ENCODE data around the gene FRK. TPM values are rescaled to one million over a fixed set of nuclear protein-coding genes. Genes with fewer than 3 reads are reported as not detected.
"Not testable (repeated sequence)": the region's sequence is repeated elsewhere in the genome, so short reads cannot be mapped to it uniquely, and the experiment has no call there.

FRK gene
- total RNA-seq, 1 donor from 2014 or later = 0.11 TPM

- peaks cover 22% of the 10 kb centered on the region for H3K4me1 ChIP-seq
- TF ChIP-seq EZH2phosphoT487 (IDR thresholded peaks at IDR 0.05) (no peak), EZH2 (IDR thresholded peaks at IDR 0.05) (no peak), CTCF (IDR thresholded peaks at IDR 0.05) (no peak)
- Mint-ChIP-seq H3K4me3 (no peak overlapping the region), H3K27ac (no peak overlapping the region), H3K27me3 (ENCODE audit: insufficient read depth, low read depth) (no peaks in the 10 kb centered on the region), H3K9me3 (no peaks in the 10 kb centered on the region), H3K36me3 (no peaks in the 10 kb centered on the region), H3K4me1 (peaks cover 8% of the 10 kb centered on the region)
- no peak overlapping the region for H3K4me3 ChIP-seq
- no peak overlapping the region for H3K9ac ChIP-seq
- H3K27ac ChIP-seq = no peak overlapping the region
- peaks cover 8% of the 10 kb centered on the region for H3F3A ChIP-seq (ENCODE audit: low read depth)
- no peaks in the 10 kb centered on the region for H3K27me3 ChIP-seq
- H3K79me2 ChIP-seq (ENCODE audit: low read depth) = no peaks in the 10 kb centered on the region
- H3K36me3 ChIP-seq = no peaks in the 10 kb centered on the region
- H3K9me3 ChIP-seq (ENCODE audit: low read depth) = no peaks in the 10 kb centered on the region
- H3K4me2 ChIP-seq = no peak overlapping the region
- no peak for DNase-seq (ENCODE audit: low spot score)
- no peaks in the 10 kb centered on the region for H4K20me1 ChIP-seq (ENCODE audit: low read depth)
- H2AFZ ChIP-seq (replicated peaks) = no peak overlapping the region
Observed at GRCh38 chr6:115969930-115970273, 90.8 kb downstream of the FRK start.

GRCh38 chr6:115969207-115969929 is 91.3 kb downstream of the FRK start:
- Histone ChIP-seq H3K9ac (no peak overlapping the region), H3K4me1 (peaks cover 22% of the 10 kb centered on the region), H3K27me3 (no peaks in the 10 kb centered on the region), H3K4me2 (peak overlapping the region; percentile 67), H4K20me1 (ENCODE audit: low read depth) (no peaks in the 10 kb centered on the region), H2AFZ (replicated peaks) (no peak overlapping the region), H3K4me3 (no peak overlapping the region), H3F3A (ENCODE audit: low read depth) (peaks cover 8% of the 10 kb centered on the region), H3K36me3 (no peaks in the 10 kb centered on the region), H3K9me3 (ENCODE audit: low read depth) (no peaks in the 10 kb centered on the region), H3K27ac (peak overlapping the region; percentile 85), H3K79me2 (ENCODE audit: low read depth) (no peaks in the 10 kb centered on the region)
- H3K36me3 Mint-ChIP-seq = no peaks in the 10 kb centered on the region
- peak overlapping the region; percentile 3 for H3K27ac Mint-ChIP-seq
- TF ChIP-seq EZH2 (IDR thresholded peaks at IDR 0.05) = no peak
- TF ChIP-seq EZH2phosphoT487 (IDR thresholded peaks at IDR 0.05) = no peak
- peak; percentile 13 for TF ChIP-seq CTCF (IDR thresholded peaks at IDR 0.05)
- peak; percentile 77 for DNase-seq (ENCODE audit: low spot score)
- no peaks in the 10 kb centered on the region for H3K9me3 Mint-ChIP-seq
- H3K27me3 Mint-ChIP-seq (ENCODE audit: insufficient read depth, low read depth) = no peaks in the 10 kb centered on the region
- H3K4me1 Mint-ChIP-seq = peaks cover 8% of the 10 kb centered on the region
- H3K4me3 Mint-ChIP-seq = no peak overlapping the region

- not testable (repeated sequence) for H3K4me3 Mint-ChIP-seq; H2AFZ ChIP-seq (replicated peaks); H3K27me3 Mint-ChIP-seq (ENCODE audit: insufficient read depth, low read depth); H3K4me3 ChIP-seq; H4K20me1 ChIP-seq (ENCODE audit: low read depth); H3K36me3 ChIP-seq; H3K9me3 Mint-ChIP-seq; H3K27ac ChIP-seq; H3F3A ChIP-seq (ENCODE audit: low read depth); H3K4me1 ChIP-seq; H3K9me3 ChIP-seq (ENCODE audit: low read depth); H3K27me3 ChIP-seq; H3K79me2 ChIP-seq (ENCODE audit: low read depth); H3K4me2 ChIP-seq; H3K9ac ChIP-seq; H3K36me3 Mint-ChIP-seq; DNase-seq (ENCODE audit: low spot score); H3K4me1 Mint-ChIP-seq; H3K27ac Mint-ChIP-seq
Observed at GRCh38 chr6:115960286-115960685, 100.4 kb downstream of the FRK start.

GRCh38 chr6:115958958-115959357 is 101.7 kb downstream of the FRK start:
- Mint-ChIP-seq H3K4me3 (no peak overlapping the region), H3K27ac (no peak overlapping the region), H3K27me3 (ENCODE audit: insufficient read depth, low read depth) (no peaks in the 10 kb centered on the region), H3K36me3 (no peaks in the 10 kb centered on the region), H3K4me1 (no peaks in the 10 kb centered on the region), H3K9me3 (no peaks in the 10 kb centered on the region)
- H3K9ac ChIP-seq = no peak overlapping the region
- H2AFZ ChIP-seq (replicated peaks) = no peak overlapping the region
- DNase-seq (ENCODE audit: low spot score) = no peak
- H3K4me3 ChIP-seq = no peak overlapping the region
- no peak overlapping the region for H3K27ac ChIP-seq
- no peaks in the 10 kb centered on the region for H3K9me3 ChIP-seq (ENCODE audit: low read depth)
- no peaks in the 10 kb centered on the region for H3K36me3 ChIP-seq
- H3K27me3 ChIP-seq = no peaks in the 10 kb centered on the region
- H3K4me2 ChIP-seq = no peak overlapping the region
- TF ChIP-seq CTCF (IDR thresholded peaks at IDR 0.05) (no peak), EZH2phosphoT487 (IDR thresholded peaks at IDR 0.05) (no peak), EZH2 (IDR thresholded peaks at IDR 0.05) (no peak)
- H3F3A ChIP-seq (ENCODE audit: low read depth) = no peaks in the 10 kb centered on the region
- no peaks in the 10 kb centered on the region for H3K4me1 ChIP-seq
- H3K79me2 ChIP-seq (ENCODE audit: low read depth) = no peaks in the 10 kb centered on the region
- no peaks in the 10 kb centered on the region for H4K20me1 ChIP-seq (ENCODE audit: low read depth)

Measured in neural progenitor cell (in vitro differentiated cells).